GM21381 (cell line): ENCODE results near the gene PNLDC1.
"Not testable (repeated sequence)": the region's sequence is repeated elsewhere in the genome, so short reads cannot be mapped to it uniquely, and the experiment has no call there.

ENCODE experiments used
- ATAC-seq: cut with Tn5 transposase; IDR thresholded peaks from one replicate; pipeline ENCODE4 v1.9.1; 2021; ENCODE audit warnings: mild to moderate bottlenecking, moderate library complexity; ENCODE audit not compliant: unreplicated experiment

Gene PNLDC1

DNA sequence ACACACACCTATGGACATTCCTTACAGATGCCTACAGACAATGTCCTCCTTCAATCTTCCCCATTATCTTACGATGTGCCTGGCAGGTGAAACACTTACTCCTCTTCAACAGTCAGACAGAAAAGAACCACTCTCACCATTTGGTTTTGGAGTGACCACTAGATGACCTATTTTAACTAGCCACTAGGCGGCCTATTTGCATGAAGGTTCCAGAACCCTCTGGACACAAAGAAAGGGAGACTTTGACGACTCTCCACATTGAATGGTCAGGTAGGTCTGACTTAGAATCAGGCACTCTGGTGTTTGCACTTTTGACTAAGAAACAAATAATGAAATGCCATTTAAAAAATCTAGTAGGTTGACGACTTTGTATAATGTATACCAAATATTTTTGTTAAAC lies 42.0 kb downstream of the PNLDC1 start:
- ATAC-seq, result no peak

DNA sequence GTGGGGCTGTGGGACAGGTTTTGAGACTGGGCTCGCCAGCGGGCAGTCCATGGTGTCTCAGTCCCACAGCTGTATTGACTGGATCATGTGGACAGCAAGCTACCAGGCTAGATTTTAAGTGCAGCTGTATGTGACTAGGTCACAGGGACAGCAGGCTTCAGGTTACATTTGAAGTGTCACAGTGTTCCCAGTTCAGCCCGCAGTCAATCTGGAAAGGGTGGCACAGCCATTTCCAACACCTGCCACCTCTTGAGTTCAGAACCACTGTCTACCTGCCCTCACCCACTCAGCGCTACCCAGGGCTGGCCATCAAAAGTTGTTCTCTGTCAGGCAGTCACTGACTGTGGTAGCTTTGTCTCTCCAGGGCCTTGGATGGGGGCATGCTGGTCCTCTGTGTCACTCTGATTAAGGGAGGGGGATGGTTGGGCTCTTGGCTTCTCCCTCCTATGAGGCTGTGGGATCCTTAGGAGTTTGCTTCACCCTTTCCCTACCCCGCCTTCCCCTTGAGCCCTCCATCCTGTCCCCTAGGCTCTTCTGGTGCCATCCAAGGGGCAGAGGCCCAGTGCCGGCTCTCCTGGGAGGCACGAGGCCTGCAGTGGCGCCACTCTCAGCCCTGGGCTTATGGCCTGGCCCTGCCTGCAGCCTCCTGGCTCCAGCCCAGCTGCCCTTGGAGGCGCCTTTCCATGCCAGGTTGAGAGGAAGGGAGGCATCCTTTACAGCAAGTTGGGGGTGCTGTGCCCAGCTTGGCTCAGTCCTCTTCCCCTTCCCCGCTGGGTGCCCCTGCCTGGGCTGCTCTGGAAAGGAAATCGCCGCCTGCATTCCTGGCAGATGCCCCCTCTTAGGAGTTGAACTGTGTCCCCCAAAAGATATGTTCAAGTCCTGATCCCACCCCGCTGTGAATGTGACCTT lies 44.9 kb downstream of the PNLDC1 start:
- no peak for ATAC-seq

DNA sequence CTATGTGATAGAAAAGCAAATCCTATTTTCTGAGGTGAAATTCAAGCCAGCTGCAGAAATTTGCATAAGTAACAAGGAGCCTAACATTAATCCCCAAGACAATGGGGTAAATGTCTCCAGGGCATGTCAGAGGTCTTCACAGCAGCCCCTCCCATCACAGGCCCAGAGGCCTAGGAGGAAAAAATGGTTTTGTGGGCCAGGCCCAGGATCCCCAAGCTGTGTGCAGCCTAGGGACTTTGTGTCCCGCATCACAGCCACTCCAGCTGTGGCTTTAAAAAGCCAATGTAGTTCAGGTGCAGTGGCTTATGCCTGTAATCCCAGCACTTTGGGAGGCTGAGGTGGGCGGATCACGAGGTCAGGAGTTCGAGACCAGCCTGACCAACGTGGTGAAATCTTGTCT lies 48.5 kb downstream of the PNLDC1 start:
- not testable (repeated sequence) for ATAC-seq

DNA sequence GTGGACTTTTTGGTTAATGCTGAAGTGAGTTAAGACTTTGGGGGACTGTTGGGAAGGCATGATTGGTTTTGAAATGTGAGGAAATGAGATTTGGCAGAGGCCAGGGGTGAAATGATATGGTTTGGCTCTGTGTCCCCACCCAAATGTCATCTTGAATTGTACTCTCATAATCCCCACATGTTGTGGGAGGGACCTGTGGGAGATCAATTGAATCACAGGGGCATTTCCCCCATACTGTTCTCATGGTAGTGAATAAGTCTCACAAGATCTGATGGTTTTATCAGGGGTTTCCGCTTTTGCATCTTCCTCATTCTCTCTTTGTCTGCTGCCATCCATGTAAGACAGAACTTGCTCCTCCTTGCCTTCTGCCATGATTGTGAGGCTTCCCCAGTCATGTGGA lies 49.8 kb downstream of the PNLDC1 start:
- ATAC-seq, result not testable (repeated sequence)

DNA sequence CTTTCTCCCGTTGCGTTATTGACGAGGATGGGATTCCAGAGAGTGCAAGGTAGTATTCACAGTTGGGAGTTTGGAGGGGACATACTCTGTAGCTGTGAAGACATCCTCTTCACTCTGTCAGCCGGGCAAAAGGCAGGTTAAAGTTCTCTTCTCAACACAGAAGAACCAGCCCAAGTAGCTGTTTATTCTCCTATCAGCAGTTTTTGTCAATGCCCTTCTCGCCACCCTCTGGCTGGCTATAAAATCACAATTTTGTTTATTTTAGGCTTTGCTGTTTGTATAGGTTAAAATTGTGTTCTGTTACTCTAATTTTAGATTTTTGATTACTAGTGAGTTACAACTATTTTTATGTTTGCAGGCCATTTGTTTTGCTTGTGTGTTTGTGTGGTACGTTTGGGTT lies 52.8 kb downstream of the PNLDC1 start:
- no peak for ATAC-seq

DNA sequence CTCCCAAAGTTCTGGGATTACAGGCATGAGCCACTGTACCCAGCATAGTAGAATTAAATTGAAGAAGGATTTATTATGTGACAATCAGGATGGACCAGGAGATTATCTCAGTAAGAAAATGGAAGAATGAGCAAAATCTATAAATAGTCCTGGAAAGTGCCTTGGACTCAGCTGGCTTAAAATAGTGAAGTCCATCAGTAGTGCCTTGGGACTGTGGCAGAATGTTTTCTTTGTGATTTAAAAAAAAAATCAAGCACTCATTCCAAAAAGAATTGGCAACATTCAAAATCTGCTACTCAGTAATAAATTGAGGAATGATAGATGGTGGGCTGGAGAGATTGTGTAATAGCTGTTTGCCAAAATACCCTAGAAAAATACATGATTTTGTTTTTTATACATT lies 53.7 kb downstream of the PNLDC1 start:
- no peak for ATAC-seq

DNA sequence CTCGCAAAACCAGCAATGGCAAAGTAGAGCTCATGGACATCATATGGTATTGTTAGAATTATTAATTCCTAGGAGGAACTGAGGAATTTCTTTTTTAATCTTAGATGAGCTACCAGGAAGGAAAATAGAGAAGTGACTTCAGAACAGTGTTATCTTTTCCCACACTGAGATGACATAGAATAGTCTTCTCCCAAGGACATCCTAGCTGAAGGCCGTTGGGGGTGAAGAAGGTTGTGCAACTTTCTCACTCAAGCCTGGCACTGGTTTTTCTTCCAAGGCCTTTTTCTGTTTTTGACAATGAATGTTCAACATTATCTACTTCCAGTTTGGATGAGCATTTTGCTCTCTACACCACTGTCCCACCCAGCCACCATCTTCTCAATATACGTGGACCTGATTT lies 54.9 kb downstream of the PNLDC1 start:
- ATAC-seq, result no peak

DNA sequence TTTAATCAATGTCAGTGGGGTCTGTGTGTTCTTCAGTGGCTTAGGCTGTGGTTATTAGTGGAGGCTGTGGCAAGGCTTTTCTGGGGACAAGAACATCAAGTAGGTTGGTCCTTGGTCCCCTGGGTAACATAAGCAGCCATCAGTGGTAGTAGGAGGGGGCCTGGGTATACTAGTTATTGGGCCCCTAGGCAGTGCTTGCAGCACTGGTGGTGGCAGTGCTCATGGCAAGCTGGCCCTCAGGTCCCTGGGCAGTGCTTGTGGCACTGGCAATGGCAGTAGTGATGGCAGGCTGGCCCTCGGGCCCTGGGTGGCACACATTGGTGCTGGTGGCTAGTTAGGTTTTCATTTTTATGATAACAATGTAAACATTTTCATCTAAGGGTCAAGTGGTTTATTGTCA lies 58.2 kb downstream of the PNLDC1 start:
- no peak for ATAC-seq

DNA sequence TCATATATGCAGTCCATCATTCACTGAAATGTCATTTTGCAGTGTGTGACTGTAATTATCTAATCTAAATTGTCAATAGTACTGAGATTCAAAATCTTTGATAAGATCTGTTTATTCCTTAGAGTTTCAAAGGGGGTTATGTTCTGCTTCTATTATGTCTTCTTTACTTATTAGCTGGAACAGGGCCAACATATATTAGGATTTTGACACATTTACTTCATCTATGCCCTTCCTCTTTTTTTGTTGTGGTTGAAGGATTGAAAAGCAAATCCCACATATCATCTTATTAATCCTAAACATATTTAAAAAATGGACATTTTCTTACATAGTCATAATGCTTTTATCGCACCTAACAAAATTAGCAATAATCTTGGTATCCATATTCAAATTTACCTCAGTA lies 60.4 kb downstream of the PNLDC1 start:
- no peak for ATAC-seq

DNA sequence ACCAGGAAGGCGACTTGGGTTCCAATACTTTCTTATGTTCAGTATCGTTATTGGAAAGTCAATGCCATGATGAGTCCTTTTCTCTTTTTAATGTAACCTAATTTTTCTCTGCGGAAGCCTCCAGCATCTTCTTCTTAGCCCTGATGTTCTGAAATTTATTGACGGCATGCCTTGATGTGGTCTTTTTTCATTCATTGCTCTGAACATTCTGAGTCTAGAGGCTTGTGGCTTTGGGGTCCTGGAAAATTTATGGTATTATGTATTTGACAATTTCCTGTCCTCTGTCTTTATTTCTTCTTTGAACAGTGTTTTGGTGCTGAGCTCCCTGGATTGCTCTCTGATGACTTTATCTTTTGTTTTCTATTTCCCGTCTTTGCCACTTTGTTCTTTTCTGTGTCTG lies 62.0 kb downstream of the PNLDC1 start:
- no peak for ATAC-seq

DNA sequence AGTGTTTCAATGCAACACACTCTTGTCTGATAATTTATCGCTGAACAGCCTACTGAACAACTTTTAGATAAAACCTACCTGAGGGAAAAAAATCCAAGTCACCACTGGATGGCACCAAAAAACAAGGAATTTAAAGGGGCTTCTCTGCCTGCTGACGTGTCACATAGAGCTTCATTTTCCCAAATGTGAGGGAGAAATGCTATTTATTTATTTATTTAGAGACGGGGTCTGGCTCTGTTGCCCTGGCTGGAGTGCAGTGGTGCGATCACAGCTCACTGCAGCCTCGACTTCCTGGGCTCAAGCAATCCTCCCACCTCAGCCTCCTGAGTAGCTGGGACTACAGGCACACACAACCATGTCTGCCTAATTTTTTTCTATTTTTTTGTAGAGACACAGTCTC lies 63.3 kb downstream of the PNLDC1 start:
- peak; percentile 60 for ATAC-seq

DNA sequence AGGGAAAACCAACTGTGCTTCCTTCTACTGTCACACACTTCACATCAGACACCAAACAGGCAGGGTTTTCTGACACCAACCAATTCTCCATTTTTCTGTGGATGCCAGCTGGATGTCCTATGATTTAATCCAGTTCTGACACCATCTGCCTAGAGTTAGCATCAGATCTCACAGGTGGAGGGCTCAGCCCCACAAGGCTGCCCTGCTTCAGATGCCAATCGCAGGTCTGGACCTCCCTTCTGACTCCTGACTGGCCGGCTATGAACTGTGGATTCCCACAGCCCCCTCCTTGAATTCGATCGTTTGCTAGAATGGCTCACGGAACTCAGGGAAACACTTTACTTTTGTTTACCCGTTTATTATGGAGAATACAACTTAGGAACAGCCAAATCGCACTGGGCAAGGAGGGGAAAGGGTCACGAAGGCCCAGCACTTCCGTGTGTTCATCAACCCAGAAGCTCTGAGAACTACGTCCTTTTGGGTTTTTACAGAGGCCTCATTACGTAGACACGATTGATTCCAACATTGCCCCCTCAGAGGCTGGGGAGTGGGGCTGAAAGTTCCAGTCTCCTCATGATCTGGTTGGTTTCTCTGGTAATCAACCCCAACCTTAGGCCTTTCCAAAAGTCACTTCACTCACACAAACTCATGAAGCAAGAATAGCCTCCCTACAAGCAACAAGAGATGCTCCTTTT lies 65.3 kb downstream of the PNLDC1 start:
- ATAC-seq, result no peak

DNA sequence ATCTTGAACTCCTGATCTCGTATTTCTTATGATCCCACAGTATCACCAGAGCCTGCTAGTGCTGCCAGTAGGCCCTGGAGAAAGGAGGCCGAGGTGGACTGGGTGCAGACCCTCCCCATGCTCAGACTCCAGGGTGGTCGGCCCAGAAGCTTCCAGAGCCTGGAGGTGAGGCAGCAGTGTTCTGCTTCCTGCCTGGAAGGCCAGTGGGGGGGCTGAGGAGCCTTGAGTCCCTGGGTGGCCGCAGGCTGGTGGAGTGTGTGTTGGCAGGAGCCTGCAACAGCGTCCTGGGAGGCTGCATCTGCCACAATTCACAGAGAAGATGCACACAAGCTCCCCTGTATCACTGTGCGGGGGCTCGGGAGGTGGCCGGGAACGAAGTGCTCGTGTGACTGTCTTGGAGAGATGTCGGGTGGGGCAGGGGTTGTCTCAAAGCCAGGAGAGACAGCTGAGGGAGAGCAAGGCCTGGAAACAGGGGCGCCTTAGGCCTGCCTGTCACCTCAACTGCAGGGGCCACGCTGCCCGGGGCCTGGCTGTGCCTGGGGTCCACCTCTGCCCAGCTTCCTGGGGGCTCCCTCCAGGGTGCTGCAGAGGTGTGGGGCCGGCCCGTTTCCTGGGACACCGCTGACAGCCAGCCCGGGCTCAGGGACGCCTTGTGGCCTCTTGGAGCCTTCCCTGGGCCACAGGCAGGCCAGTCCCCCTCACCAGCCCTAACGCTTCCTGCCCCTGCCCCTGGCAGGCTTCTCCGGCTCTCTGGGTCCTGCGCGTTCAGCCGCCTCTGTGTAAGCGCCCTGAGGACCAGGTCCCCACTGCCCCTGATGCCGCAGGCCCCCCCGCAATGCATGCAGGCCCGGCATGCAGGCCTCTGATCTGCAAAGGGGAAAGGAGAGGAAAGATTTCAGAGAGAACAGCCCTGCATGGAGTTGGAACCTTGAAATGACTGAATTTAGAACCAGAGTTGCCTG lies 66.5 kb downstream of the PNLDC1 start:
- ATAC-seq, result no peak
